GM13977 (cell line): Measurements from ENCODE around the gene CCDC14.
"Not testable (repeated sequence)": the region's sequence is repeated elsewhere in the genome, so short reads cannot be mapped to it uniquely, and the experiment has no call there.

Experiments
- DNase-seq: peaks from one replicate; pipeline ENCODE4 v3.0.0; 2012; ENCODE audit warnings: low spot score
- CTCF ChIP-seq: IDR thresholded peaks from 2 replicates; pipeline ENCODE4 v1.5.1; 2012; ENCODE audit warnings: mild to moderate bottlenecking, control low read depth; ENCODE audit not compliant: insufficient read depth; ENCODE audit errors: extremely low read depth, missing control alignments
- in situ Hi-C: fragments of 300-500 bp; cut with MboI; formaldehyde crosslinking; loops from one replicate; pipeline ENCODE4 v1.12.0; 2022; ENCODE audit warnings: low sequenced_read_pairs, low pct_unique_long_range_greater_than_20kb, mixed read lengths, inconsistent platforms; ENCODE audit not compliant: unreplicated experiment

The CCDC14 gene

DNA sequence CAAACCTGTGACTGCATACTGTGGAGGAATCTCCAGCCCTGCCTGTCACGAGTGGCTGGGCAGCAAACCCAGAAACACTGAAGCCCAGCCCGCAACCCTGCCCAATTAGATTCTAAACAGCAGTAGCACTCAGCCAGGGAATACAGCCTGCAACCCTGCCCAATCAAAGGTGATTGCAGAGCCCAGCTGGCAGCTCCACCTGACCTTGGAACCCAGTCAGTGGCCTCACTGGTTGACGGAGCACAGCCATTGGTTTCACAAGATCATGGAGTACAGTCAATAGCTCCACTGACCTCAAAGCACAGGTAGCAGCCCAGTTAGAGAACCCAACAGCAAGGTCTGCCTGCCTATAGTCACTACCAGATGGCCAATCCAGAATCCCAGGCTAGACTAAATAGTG is 41.7 kb downstream of the CCDC14 start:
- in situ Hi-C loops: no loop called here
- no peak for TF ChIP-seq CTCF
- DNase-seq: no peak

GRCh38 chr3:123914829-123915228 is 46.2 kb downstream of the CCDC14 start:
- DNase-seq: no peak
- in situ Hi-C loops: no loop called here
- TF ChIP-seq CTCF: no peak

DNA sequence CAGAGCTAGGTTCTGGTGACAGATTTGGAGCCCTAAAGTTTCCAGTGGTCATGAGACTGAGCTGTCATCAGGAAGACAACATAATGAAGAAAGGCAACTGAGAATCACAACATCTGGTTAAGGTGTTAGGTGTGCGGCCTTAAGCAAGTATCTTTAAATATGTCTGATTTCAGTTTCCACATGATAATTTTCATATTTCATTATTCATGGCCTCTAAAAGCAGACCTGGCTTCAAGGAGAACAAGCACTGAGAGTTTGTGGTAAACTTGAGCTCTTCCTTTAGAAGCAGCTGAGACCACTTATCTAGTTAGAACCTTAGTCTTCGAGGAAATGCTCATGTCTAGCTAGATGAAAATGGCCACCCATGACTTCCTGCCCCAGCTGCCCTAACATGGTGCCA is 51.2 kb downstream of the CCDC14 start:
- peak; percentile 7 for DNase-seq
- TF ChIP-seq CTCF: no peak
- in situ Hi-C loops: no loop called here

DNA sequence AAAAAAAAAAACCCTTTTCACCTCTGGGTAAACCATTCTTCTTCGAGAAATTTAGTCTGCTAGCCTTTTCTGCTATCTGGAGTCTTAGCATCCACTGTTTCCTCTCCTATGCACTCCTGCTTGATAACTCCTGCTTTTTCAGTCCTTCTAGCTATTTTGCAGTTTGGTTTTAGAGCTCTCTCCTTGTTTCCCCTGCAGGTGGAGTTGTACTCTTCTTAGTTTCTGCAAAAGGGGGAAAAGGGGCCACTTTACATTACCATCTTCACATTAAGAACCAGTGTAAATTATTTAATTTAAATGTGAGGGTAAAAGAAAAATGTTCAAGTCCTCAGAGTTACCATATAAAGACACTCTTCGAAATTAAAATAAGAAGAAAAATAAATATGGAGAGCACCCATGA is 53.3 kb downstream of the CCDC14 start:
- no peak for DNase-seq
- no peak for TF ChIP-seq CTCF
- in situ Hi-C loops: no loop called here

GRCh38 chr3:123899300-123899865 is 61.6 kb downstream of the CCDC14 start:
- DNase-seq: no peak
- in situ Hi-C loops: no loop called here

DNA sequence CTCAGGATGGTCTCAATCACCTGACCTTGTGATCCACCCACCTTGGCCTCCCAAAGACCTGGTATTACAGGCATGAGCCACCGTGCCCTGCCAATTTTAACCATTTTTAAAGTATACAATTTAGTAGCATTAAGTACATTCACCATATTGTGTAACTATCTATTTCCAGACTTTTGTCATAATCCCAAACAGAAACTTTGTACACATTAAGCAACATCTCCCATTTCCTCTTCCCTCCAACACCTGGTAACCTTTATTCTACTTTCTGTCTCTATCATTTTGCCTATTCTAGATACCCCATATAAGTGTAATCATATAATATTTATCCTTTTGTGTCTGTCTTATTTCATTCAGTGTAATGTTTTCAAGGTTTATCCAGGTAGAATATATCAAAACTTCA is 68.0 kb downstream of the CCDC14 start:
- TF ChIP-seq CTCF: no peak
- in situ Hi-C loops: no loop called here
- DNase-seq: no peak

More at GRCh38 chr3:123899300-123899865, 61.6 kb downstream of the CCDC14 start:
- no peak for TF ChIP-seq CTCF

DNA sequence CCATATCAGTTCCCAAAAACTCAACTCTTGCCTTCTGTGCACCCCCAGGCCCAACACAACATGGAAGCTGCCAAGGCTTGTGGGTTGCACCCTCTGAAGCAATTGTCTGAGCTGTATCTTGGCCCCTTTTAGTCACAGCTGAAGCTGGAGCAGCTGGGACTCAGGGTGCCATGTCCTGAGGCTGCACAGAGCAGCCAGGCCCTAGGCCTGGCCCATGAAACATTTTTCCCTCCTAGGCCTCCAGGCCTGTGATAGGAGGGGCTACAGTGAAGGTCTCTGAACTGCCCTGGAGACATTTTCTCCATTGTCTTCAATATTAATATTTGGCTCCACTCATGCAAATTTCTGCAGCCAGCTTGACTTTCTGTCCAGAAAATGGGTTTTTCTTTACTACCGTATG is 68.8 kb downstream of the CCDC14 start:
- DNase-seq: no peak
- in situ Hi-C loops: no loop called here
- TF ChIP-seq CTCF: no peak

DNA sequence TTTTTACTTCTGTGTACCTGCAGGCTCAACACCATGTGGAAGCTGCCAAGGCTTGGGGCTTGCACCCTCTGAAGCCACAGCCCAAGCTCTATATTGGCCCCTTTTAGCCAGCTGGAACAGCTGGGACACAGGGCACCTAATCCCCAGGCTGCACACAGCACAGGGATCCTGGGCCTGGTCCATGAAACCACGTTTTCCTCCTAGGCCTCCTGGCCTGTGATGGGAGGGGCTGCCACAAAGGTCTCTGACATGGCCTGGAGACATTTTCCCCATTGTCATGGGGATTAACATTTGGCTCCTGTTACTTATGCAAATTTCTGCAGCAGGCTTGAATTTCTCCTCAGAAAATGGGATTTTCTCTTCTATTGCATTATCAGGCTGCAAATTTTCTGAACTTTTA is 70.0 kb downstream of the CCDC14 start:
- in situ Hi-C loops, DNase-seq: not testable (repeated sequence)

GRCh38 chr3:123890162-123890561 is 70.9 kb downstream of the CCDC14 start:
- in situ Hi-C loops, DNase-seq: not testable (repeated sequence)
